OCI-M2 (cell line): Measurements from ENCODE around the gene RALY.

ENCODE experiments used
- DNase-seq: peaks from one replicate; lab custom pipeline; 2025; ENCODE audit not compliant: unreplicated experiment; lab: John Stamatoyannopoulos, UW

Gene RALY

GRCh38 chr20:33986560-33987216, 7.0 kb upstream of the RALY start:
- no peak for DNase-seq

- no peak for DNase-seq
Observed at GRCh38 chr20:33990075-33990474, 3.6 kb upstream of the RALY start.

GRCh38 chr20:33991502-33991901, 2.2 kb upstream of the RALY start:
- DNase-seq, result no peak

- no peak for DNase-seq
Observed at GRCh38 chr20:33992145-33992922, 1.4 kb upstream of the RALY start.

- peak; percentile 94 for DNase-seq
Observed at GRCh38 chr20:33992923-33993575, 662 bp upstream of the RALY start.

- DNase-seq, result no peak
Observed at GRCh38 chr20:33994222-33994913, 657 bp downstream of the RALY start.

- DNase-seq, result no peak
Observed at GRCh38 chr20:33995053-33995831, 1.5 kb downstream of the RALY start.

GRCh38 chr20:33999025-33999649, 5.4 kb downstream of the RALY start:
- no peak for DNase-seq

GRCh38 chr20:34001378-34001777, 7.7 kb downstream of the RALY start:
- no peak for DNase-seq

- no peak for DNase-seq
Observed at GRCh38 chr20:34004227-34004626, 10.5 kb downstream of the RALY start.

- DNase-seq, result no peak
Observed at GRCh38 chr20:34004790-34005457, 11.2 kb downstream of the RALY start.

GRCh38 chr20:34006619-34007018, 12.9 kb downstream of the RALY start:
- DNase-seq, result no peak

GRCh38 chr20:34008477-34008876, 14.8 kb downstream of the RALY start:
- DNase-seq, result no peak

GRCh38 chr20:34010405-34010931, 16.8 kb downstream of the RALY start:
- DNase-seq, result no peak

- DNase-seq, result no peak
Observed at GRCh38 chr20:34011275-34011674, 17.6 kb downstream of the RALY start.

GRCh38 chr20:34012330-34012729, 18.6 kb downstream of the RALY start:
- DNase-seq, result no peak

- no peak for DNase-seq
Observed at GRCh38 chr20:34012735-34013134, 19.0 kb downstream of the RALY start.

GRCh38 chr20:34013554-34013953, 19.8 kb downstream of the RALY start:
- no peak for DNase-seq

GRCh38 chr20:34014878-34015277, 21.2 kb downstream of the RALY start:
- no peak for DNase-seq
